Prostate gland (tissue), 2 donors: Measurements from ENCODE around the gene TEF.

ENCODE experiments used
- POLR2A ChIP-seq: fragments of 450-650 bp; IDR thresholded peaks from one replicate; pipeline ENCODE4 v1.6.1; 2016; ENCODE audit warnings: antibody characterized with exemption, mild to moderate bottlenecking
- TF ChIP-seq, protein P1 (sequence below), 4 experiments: fragments of 200-600 bp in 2 of 4; fragments of 450-650 bp in 2 of 4; sonication (generic) in 2 of 4; IDR thresholded peaks; 1 replicate in 3 of 4; 2 replicates in 1 of 4; pipeline ENCODE4 v1.5.1; 2016 to 2019; ENCODE audit warnings: antibody characterized with exemption in 4 of 4, mild to moderate bottlenecking in 2 of 4, moderate library complexity in 2 of 4

DNA sequence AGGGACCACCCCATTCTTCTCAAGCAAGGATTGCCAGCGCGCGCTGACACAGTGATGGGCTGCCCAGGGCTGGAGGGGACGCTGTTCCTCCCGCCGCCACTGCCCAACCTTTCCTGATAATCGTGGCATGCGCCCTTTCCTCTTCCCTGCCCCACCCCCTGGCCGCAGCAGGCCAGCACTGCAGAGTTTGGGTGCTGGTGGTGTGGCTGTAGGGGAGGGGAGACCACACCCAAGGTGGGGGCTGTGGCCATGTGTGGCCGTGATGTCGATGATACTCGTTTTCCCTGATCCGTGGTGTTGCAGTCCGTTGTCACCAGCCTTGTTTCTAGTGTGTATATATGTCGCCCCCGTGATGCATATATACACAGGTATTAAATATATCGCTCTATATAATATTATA, 22.8 kb upstream of the TEF start:
- TF ChIP-seq, protein P1, sequence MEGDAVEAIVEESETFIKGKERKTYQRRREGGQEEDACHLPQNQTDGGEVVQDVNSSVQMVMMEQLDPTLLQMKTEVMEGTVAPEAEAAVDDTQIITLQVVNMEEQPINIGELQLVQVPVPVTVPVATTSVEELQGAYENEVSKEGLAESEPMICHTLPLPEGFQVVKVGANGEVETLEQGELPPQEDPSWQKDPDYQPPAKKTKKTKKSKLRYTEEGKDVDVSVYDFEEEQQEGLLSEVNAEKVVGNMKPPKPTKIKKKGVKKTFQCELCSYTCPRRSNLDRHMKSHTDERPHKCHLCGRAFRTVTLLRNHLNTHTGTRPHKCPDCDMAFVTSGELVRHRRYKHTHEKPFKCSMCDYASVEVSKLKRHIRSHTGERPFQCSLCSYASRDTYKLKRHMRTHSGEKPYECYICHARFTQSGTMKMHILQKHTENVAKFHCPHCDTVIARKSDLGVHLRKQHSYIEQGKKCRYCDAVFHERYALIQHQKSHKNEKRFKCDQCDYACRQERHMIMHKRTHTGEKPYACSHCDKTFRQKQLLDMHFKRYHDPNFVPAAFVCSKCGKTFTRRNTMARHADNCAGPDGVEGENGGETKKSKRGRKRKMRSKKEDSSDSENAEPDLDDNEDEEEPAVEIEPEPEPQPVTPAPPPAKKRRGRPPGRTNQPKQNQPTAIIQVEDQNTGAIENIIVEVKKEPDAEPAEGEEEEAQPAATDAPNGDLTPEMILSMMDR (IDR thresholded peaks at IDR 0.05): no peak
- no peak for TF ChIP-seq POLR2A
